HS-27A (cell line): ENCODE measurements around the gene RBM10.
A peak's percentile ranks its signal among the peaks of the same experiment; 100 is the strongest.

Source experiments
- DNase-seq: peaks from one replicate; pipeline ENCODE4 v3.0.0-alpha.2; 2012; ENCODE audit warnings: low read depth, missing footprints

RBM10 gene

GRCh38 chrX:47175588-47175980, 30.6 kb downstream of the RBM10 start:
- DNase-seq = no peak

GRCh38 chrX:47176101-47176740, 31.2 kb downstream of the RBM10 start:
- no peak for DNase-seq

GRCh38 chrX:47177079-47177478, 32.1 kb downstream of the RBM10 start:
- no peak for DNase-seq

- DNase-seq = no peak
Observed at GRCh38 chrX:47178337-47178736, 33.3 kb downstream of the RBM10 start.

- DNase-seq = no peak
Observed at GRCh38 chrX:47179221-47179927, 34.4 kb downstream of the RBM10 start.

- no peak for DNase-seq
Observed at GRCh38 chrX:47179928-47180255, 34.9 kb downstream of the RBM10 start.

GRCh38 chrX:47180346-47180745, 35.3 kb downstream of the RBM10 start:
- DNase-seq = no peak

- DNase-seq = no peak
Observed at GRCh38 chrX:47181301-47181700, 36.3 kb downstream of the RBM10 start.

- no peak for DNase-seq
Observed at GRCh38 chrX:47182106-47182700, 37.2 kb downstream of the RBM10 start.

GRCh38 chrX:47184486-47184885, 39.5 kb downstream of the RBM10 start:
- no peak for DNase-seq

- no peak for DNase-seq
Observed at GRCh38 chrX:47185241-47185640, 40.2 kb downstream of the RBM10 start.

GRCh38 chrX:47186096-47186740, 41.2 kb downstream of the RBM10 start:
- DNase-seq = no peak

GRCh38 chrX:47187106-47187677, 42.2 kb downstream of the RBM10 start:
- DNase-seq = no peak

- DNase-seq = no peak
Observed at GRCh38 chrX:47189906-47190305, 44.9 kb downstream of the RBM10 start.

GRCh38 chrX:47190445-47191269, 45.6 kb downstream of the RBM10 start:
- no peak for DNase-seq

GRCh38 chrX:47191331-47191730, 46.3 kb downstream of the RBM10 start:
- DNase-seq = no peak

GRCh38 chrX:47191806-47192401, 46.9 kb downstream of the RBM10 start:
- no peak for DNase-seq

- peak; percentile 53 for DNase-seq
Observed at GRCh38 chrX:47193475-47194193, 48.6 kb downstream of the RBM10 start, which contains the start of gene UBA1. TSS of gene UBA1 (plus strand) at chrX:47193829. CDS start at chrX:47198803, 4,974 bp downstream.

- DNase-seq = no peak
Observed at GRCh38 chrX:47194194-47194787, 49.3 kb downstream of the RBM10 start.

- DNase-seq = no peak
Observed at GRCh38 chrX:47196098-47196497, 51.1 kb downstream of the RBM10 start.
